G401 (cell line): Measurements from ENCODE around the gene APOBEC2. TPM values are rescaled to one million over a fixed set of nuclear protein-coding genes. Genes with fewer than 3 reads are reported as not detected.

Experiments
- DNase-seq: peaks from one replicate; pipeline ENCODE4 v3.0.0-alpha.2; 2015; ENCODE audit warnings: low spot score
- in situ Hi-C: cut with HindIII; loops from 2 replicates; pipeline ENCODE4 v1.10.0; 2016; ENCODE audit warnings: low sequenced_read_pairs, mixed read lengths
- total RNA-seq: library from RNA; depleted of rRNA; stranded (reverse); fragments of >200 nt; shearing (Covaris generic); gene quantifications from 2 replicates; pipeline ENCODE4 v1.2.3, GENCODE V29; 2014

Gene APOBEC2
- total RNA-seq, 1 experiment from 2014 or later, result not detected

DNA sequence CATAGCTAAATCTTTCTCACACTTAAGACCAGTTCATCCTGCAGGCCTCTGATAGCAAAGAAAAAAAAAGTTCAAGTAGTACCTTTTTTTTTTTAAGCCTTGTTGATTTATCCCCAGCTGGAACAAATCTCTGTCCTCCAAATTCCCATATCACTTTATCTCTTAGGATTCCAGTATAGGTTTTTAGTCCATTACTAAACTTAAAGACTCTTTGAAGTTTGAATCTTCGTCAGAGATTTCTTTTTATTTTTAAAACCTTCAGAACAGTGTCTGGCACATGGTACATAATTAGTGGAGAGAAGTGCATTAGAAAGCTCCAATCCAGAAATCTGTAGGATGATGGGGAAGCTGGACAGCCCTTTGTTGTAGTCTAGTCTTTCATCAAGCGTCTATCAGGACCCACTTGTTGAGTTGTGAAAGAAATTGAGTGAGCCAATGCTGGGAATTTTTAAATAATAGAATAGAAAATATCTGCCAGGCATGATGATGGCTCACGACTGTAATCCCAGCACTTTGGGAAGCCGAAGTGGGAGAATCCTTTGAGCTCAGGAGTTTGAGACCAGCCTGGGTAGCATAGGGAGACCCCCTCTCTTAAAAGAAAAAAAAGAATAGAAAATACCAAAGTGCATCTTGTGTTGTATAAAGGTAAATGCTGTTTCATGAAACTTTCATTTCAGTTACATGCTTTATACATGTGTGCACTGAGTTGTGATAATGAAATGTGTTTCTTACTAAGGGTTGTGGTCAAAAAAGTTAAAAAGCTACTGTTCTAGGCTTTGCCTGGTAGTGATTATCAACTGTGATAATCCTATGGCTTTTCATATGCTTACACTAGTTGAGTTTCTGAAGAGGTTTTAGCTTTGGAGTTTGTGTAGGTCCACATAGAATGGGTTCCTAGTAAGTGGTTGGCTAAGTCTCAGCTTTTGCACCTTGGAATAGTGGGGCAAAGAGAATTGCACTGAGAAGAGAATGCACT lies 22.9 kb downstream of the APOBEC2 start:
- in situ Hi-C loops, result no loop called here
- DNase-seq, result no peak

DNA sequence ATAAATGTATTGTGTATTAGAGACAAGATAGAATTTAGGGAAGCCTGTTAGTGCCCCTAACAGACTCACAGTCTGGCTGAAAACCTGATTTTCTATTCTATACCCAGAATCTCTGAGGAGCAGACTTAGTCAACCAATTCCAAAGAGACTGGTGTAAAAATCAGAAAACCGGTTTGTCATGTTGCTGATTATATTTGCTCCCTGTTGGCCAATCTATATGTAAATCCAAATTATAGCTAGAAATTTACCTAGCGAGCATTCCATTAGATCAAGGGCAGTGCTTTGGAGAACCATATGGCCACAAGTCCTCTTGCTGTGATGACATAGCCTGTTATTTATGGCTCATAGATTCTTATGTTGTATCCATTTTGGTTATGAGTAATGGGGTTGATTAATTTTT lies 24.5 kb downstream of the APOBEC2 start:
- peak; percentile 59 for DNase-seq
- in situ Hi-C loops, result no loop called here

DNA sequence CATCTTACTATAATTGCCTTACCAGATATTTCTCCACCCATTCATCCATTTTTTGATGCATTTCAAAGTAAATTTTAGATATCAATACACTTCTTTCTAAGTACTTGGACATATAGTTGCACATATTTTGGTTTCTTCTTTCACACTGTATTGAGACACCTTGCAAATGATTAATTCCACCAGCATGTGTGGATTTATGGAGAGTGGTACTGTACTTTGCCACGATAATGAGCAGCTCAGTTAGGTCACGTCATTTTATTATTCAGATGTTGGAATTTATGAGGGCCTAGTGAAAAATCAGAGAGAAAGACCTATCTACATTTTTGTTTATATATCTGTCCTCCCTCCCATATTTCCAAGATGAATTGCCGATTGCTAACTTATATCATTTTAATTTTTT lies 25.1 kb downstream of the APOBEC2 start:
- peak; percentile 21 for DNase-seq
- in situ Hi-C loops, result no loop called here

GRCh38 chr6:41079080-41079479 lies 26.1 kb downstream of the APOBEC2 start:
- in situ Hi-C loops, result no loop called here
- no peak for DNase-seq

DNA sequence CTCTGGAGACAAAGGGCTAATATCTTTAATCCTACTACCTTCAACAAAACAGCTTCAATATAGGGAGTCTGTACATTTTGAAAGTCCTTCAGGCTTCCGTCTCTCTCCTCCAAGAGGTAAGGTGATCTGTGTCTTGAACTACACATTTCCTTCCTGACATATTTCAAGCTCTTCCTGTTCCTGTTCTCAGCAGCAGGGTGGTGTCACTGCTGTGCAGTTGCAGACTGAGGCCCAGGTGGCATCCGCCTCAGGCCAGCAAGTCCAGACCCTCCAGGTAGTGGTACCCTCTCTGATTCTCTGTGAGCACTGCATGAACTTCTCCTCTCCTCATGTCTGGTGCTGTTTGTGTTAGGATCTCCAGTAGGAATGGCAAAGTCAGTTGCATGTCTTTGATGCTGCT lies 27.6 kb downstream of the APOBEC2 start:
- no peak for DNase-seq
- in situ Hi-C loops, result no loop called here

- in situ Hi-C loops, result no loop called here
- no peak for DNase-seq
These were observed 30.1 kb downstream of the APOBEC2 start for GRCh38 chr6:41083072-41083471.

GRCh38 chr6:41085182-41085581 lies 32.2 kb downstream of the APOBEC2 start:
- in situ Hi-C loops, result no loop called here

DNA sequence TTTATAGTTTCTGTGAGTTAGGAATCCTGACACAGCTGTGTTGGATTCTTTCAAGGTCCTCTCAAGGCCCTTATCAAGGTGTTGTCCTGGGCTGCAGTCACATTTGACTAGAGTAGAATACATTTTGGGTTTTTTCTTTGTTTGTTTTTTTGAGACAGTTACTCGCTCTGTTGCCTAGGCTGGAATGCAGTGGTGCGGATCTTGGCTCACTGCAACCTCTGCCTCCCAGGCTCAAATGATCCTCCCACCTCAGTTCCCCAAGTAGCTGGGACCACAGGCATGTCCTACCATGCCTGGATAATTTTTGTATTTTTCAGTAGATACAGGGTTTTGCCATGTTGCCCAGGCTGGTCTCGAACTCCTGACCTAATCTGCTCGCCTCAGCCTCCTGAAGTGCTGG lies 35.4 kb downstream of the APOBEC2 start:
- in situ Hi-C loops, result no loop called here

More at GRCh38 chr6:41085182-41085581, 32.2 kb downstream of the APOBEC2 start:
- no peak for DNase-seq

DNA sequence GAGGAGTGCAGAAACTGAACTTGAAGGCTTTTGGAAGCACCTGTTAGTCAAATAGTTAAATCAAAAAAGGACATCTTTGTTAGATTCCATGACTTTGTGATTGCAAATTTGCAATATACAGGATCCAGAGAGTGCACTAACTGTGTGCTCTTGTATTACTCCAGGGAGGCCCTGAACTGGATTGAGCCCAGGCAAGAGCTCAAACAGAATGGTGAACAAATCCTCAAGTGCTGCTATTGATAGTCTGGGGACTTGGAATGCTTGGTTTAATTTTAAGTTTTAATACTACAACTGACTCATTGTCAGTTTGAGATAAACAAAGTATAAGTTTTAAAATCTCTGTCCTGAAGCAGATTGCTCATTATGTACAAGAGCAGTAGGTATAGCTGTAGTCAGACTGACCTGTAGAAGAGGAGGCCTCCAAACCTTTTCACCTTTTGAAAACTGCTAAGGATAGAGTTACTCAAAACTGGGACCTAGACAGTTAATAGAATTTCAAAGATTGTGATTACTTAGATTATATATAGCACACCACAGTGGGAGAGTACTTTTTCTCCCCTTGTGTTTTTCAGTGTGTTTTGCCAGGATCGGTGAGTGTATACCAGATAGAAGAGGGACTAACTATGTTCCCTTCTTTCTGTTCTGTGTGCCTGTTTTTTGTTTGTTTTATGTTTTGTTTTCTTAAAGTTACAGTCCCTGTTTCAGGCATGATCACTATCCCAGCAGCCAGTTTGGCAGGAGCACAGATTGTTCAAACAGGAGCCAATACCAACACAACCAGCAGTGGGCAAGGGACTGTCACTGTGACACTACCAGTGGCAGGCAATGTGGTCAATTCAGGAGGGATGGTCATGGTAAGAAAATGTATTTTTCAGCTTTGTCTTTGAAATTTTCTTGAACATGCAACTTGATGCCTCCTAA lies 38.1 kb downstream of the APOBEC2 start:
- in situ Hi-C loops, result no loop called here
- no peak for DNase-seq

More for the DNA sequence above, 35.4 kb downstream of the APOBEC2 start:
- DNase-seq, result no peak

- DNase-seq, result peak; percentile 14
- in situ Hi-C loops, result no loop called here
These were observed 39.6 kb downstream of the APOBEC2 start for GRCh38 chr6:41092421-41093140.

GRCh38 chr6:41093729-41094128 lies 40.7 kb downstream of the APOBEC2 start:
- DNase-seq, result no peak
- in situ Hi-C loops, result no loop called here

- DNase-seq, result peak; percentile 64
- in situ Hi-C loops, result no loop called here
These were observed 44.6 kb downstream of the APOBEC2 start for GRCh38 chr6:41097467-41098090.

GRCh38 chr6:41098366-41098765 lies 45.4 kb downstream of the APOBEC2 start:
- DNase-seq, result peak; percentile 72
- in situ Hi-C loops, result no loop called here

- in situ Hi-C loops, result no loop called here
These were observed 47.9 kb downstream of the APOBEC2 start for GRCh38 chr6:41100871-41101287.

DNA sequence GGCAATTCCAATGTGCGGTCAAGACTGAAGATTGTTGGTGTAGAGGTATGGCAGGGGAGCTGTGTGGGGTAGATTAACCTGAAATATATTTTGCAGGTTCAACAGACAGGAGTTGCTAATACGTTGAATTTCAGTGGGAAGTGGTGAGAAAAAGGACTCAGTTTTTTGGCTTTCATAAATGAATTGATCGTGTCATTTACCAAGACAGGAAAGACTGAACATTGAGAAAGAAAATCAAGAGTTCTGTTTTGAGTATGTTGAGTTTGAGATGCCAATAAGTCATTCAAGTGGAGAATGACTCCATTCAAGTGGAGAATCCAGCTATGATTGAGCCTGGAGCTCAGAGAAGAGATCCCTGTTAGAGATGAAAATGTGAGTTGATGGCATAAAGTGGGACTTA lies 50.8 kb downstream of the APOBEC2 start:
- DNase-seq, result no peak
- in situ Hi-C loops, result no loop called here

More at GRCh38 chr6:41100871-41101287, 47.9 kb downstream of the APOBEC2 start:
- DNase-seq, result no peak

DNA sequence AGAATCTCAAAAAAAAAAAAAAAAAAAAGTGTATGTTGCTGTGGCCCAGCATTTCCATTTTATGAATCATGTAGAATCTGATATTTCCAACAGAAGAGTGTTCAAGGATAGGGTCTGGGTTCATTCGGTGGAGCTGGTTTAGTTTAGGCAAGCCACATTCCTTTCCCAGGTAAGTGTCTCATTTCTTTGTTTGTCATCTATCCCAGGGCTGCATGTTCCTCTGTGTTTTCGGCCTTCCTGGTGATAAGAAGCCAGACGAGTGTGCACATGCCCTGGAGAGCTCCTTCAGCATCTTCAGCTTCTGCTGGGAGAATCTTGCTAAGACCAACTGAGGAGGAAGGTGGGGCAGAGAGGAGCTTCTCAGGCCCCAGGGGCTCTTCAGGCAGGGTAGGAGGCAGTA lies 58.0 kb downstream of the APOBEC2 start:
- in situ Hi-C loops, result no loop called here
- DNase-seq, result no peak
